ENCODE data around the gene KRTAP6-1.

The KRTAP6-1 gene, protein sequence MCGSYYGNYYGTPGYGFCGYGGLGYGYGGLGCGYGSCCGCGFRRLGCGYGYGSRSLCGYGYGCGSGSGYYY

DNA sequence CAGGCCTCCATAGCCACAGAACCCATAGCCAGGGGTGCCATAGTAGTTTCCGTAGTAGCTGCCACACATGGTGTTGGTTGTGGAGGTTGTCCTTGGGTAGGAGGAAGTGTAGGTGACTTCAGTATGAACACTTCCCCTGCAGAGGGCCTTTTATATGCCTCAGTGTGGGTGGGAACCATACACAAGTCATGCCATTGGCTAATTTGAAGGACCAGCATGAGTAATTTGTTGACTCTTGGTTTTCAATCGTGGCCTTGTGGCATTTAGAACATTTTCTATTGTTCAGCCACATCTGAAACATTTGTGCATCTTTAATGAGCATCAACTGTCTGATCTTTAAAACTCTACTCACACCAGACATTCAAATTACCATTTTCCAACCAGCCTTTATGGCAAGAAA is at the start of gene KRTAP6-1:
Gene KRTAP6-1, minus strand, starts transcription at position 95 of the 400 bp plus-strand sequence. Its CDS starts 26 bp downstream, at position 69.
- TF ChIP-seq ZNF565 (CRISPR knock-in tag; conservative IDR thresholded peaks at IDR 0.05; ENCODE audit: low read depth) (no peak), RARB (CRISPR knock-in tag; IDR thresholded peaks at IDR 0.05) (no peak), GLIS3 (CRISPR knock-in tag; IDR thresholded peaks at IDR 0.05) (no peak), PPARA (CRISPR knock-in tag; IDR thresholded peaks at IDR 0.05; ENCODE audit: borderline replicate concordance) (no peak), TCF4 (CRISPR knock-in tag; IDR thresholded peaks at IDR 0.05; ENCODE audit: borderline replicate concordance) (no peak), ESRRG (CRISPR knock-in tag; IDR thresholded peaks at IDR 0.05) (no peak), OSR1 (CRISPR knock-in tag; IDR thresholded peaks at IDR 0.05) (no peak), ZC3H10 (CRISPR knock-in tag; IDR thresholded peaks at IDR 0.05) (no peak), ZNF8 (CRISPR knock-in tag; IDR thresholded peaks at IDR 0.05) (no peak), CSDC2 (CRISPR knock-in tag; IDR thresholded peaks at IDR 0.05) (no peak), ZNF70 (CRISPR knock-in tag; IDR thresholded peaks at IDR 0.05) (no peak)
- TF ChIP-seq, protein P1, sequence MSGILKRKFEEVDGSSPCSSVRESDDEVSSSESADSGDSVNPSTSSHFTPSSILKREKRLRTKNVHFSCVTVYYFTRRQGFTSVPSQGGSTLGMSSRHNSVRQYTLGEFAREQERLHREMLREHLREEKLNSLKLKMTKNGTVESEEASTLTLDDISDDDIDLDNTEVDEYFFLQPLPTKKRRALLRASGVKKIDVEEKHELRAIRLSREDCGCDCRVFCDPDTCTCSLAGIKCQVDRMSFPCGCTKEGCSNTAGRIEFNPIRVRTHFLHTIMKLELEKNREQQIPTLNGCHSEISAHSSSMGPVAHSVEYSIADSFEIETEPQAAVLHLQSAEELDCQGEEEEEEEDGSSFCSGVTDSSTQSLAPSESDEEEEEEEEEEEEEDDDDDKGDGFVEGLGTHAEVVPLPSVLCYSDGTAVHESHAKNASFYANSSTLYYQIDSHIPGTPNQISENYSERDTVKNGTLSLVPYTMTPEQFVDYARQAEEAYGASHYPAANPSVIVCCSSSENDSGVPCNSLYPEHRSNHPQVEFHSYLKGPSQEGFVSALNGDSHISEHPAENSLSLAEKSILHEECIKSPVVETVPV (CRISPR knock-in tag; IDR thresholded peaks at IDR 0.05): no peak
- TF ChIP-seq, protein P2, sequence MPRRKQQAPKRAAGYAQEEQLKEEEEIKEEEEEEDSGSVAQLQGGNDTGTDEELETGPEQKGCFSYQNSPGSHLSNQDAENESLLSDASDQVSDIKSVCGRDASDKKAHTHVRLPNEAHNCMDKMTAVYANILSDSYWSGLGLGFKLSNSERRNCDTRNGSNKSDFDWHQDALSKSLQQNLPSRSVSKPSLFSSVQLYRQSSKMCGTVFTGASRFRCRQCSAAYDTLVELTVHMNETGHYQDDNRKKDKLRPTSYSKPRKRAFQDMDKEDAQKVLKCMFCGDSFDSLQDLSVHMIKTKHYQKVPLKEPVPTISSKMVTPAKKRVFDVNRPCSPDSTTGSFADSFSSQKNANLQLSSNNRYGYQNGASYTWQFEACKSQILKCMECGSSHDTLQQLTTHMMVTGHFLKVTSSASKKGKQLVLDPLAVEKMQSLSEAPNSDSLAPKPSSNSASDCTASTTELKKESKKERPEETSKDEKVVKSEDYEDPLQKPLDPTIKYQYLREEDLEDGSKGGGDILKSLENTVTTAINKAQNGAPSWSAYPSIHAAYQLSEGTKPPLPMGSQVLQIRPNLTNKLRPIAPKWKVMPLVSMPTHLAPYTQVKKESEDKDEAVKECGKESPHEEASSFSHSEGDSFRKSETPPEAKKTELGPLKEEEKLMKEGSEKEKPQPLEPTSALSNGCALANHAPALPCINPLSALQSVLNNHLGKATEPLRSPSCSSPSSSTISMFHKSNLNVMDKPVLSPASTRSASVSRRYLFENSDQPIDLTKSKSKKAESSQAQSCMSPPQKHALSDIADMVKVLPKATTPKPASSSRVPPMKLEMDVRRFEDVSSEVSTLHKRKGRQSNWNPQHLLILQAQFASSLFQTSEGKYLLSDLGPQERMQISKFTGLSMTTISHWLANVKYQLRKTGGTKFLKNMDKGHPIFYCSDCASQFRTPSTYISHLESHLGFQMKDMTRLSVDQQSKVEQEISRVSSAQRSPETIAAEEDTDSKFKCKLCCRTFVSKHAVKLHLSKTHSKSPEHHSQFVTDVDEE (CRISPR knock-in tag; IDR thresholded peaks at IDR 0.05): no peak
- TF ChIP-seq, protein P3, sequence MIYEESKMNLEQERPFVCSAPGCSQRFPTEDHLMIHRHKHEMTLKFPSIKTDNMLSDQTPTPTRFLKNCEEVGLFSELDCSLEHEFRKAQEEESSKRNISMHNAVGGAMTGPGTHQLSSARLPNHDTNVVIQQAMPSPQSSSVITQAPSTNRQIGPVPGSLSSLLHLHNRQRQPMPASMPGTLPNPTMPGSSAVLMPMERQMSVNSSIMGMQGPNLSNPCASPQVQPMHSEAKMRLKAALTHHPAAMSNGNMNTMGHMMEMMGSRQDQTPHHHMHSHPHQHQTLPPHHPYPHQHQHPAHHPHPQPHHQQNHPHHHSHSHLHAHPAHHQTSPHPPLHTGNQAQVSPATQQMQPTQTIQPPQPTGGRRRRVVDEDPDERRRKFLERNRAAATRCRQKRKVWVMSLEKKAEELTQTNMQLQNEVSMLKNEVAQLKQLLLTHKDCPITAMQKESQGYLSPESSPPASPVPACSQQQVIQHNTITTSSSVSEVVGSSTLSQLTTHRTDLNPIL (CRISPR knock-in tag; IDR thresholded peaks at IDR 0.05; ENCODE audit: low read depth): no peak
- no peak for ATAC-seq

DNA sequence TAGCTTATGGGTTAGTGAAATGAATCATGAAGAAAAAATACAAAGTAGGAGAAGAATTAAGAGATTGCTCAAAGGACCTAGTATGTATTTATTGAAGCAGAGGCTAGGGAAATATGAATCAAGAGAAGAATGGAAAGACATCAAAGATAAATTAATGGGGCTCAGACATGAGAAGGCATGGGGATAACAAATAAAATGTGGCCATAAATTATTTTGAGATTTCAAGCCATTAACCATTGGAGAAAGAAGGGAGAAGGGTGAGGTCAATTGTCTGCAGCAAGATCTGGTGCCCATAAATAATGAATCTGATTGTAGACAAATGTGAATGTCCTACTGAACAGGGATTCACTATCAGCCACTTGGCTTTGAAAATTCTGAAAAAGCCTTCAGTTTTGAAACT is 39.2 kb upstream of the KRTAP6-1 start:
- no peak for ATAC-seq
- TF ChIP-seq ESRRG (CRISPR knock-in tag; IDR thresholded peaks at IDR 0.05): no peak
- TF ChIP-seq RARB (CRISPR knock-in tag; IDR thresholded peaks at IDR 0.05): no peak
- TF ChIP-seq ZC3H10 (CRISPR knock-in tag; IDR thresholded peaks at IDR 0.05): no peak
- no peak for TF ChIP-seq PPARA (CRISPR knock-in tag; IDR thresholded peaks at IDR 0.05; ENCODE audit: borderline replicate concordance)
- no peak for TF ChIP-seq BACH2 (CRISPR knock-in tag; IDR thresholded peaks at IDR 0.05; ENCODE audit: borderline replicate concordance)
- no peak for TF ChIP-seq ISL1 (CRISPR knock-in tag; IDR thresholded peaks at IDR 0.05)
- TF ChIP-seq, protein P4, sequence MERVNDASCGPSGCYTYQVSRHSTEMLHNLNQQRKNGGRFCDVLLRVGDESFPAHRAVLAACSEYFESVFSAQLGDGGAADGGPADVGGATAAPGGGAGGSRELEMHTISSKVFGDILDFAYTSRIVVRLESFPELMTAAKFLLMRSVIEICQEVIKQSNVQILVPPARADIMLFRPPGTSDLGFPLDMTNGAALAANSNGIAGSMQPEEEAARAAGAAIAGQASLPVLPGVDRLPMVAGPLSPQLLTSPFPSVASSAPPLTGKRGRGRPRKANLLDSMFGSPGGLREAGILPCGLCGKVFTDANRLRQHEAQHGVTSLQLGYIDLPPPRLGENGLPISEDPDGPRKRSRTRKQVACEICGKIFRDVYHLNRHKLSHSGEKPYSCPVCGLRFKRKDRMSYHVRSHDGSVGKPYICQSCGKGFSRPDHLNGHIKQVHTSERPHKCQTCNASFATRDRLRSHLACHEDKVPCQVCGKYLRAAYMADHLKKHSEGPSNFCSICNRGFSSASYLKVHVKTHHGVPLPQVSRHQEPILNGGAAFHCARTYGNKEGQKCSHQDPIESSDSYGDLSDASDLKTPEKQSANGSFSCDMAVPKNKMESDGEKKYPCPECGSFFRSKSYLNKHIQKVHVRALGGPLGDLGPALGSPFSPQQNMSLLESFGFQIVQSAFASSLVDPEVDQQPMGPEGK (CRISPR knock-in tag; IDR thresholded peaks at IDR 0.05; ENCODE audit: borderline replicate concordance): no peak
- TF ChIP-seq, protein P2 (CRISPR knock-in tag; IDR thresholded peaks at IDR 0.05): no peak
- TF ChIP-seq ZFP3 (CRISPR knock-in tag; IDR thresholded peaks at IDR 0.05): no peak
- no peak for TF ChIP-seq TOX (CRISPR knock-in tag; IDR thresholded peaks at IDR 0.05; ENCODE audit: borderline replicate concordance)
- TF ChIP-seq, protein P5, sequence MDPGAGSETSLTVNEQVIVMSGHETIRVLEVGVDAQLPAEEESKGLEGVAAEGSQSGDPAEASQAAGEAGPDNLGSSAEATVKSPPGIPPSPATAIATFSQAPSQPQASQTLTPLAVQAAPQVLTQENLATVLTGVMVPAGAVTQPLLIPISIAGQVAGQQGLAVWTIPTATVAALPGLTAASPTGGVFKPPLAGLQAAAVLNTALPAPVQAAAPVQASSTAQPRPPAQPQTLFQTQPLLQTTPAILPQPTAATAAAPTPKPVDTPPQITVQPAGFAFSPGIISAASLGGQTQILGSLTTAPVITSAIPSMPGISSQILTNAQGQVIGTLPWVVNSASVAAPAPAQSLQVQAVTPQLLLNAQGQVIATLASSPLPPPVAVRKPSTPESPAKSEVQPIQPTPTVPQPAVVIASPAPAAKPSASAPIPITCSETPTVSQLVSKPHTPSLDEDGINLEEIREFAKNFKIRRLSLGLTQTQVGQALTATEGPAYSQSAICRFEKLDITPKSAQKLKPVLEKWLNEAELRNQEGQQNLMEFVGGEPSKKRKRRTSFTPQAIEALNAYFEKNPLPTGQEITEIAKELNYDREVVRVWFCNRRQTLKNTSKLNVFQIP (CRISPR knock-in tag; IDR thresholded peaks at IDR 0.05; ENCODE audit: borderline replicate concordance, low read depth): no peak
- TF ChIP-seq, protein P1 (CRISPR knock-in tag; IDR thresholded peaks at IDR 0.05): no peak
